Fibroblast of lung (primary cell): Measurements from ENCODE around the gene HHIPL1. TPM values are rescaled to one million over a fixed set of nuclear protein-coding genes. Genes with fewer than 3 reads are reported as not detected.

Experiments used
- DNase-seq, 2 donors: peaks; one replicate each; pipeline versions ENCODE4 v3.0.0 to v3.0.0-alpha.2; 2010; ENCODE audit warnings: low read depth in 2 of 2
- H2AFZ ChIP-seq: 2 replicates; pipeline ENCODE4 v1.5.1; 2012; ENCODE audit warnings: low read length, control low read depth, inconsistent platforms
- H3K27ac ChIP-seq: 2 replicates; pipeline ENCODE4 v1.5.1; 2011; ENCODE audit warnings: low read length, control low read depth; ENCODE audit not compliant: insufficient read depth
- H3K27me3 ChIP-seq: 2 replicates; pipeline ENCODE4 v1.5.1; 2011; ENCODE audit warnings: mild to moderate bottlenecking, low read length; ENCODE audit not compliant: control insufficient read depth, insufficient read depth
- H3K36me3 ChIP-seq: 2 replicates; pipeline ENCODE4 v1.5.1; 2011; ENCODE audit warnings: low read length; ENCODE audit not compliant: control insufficient read depth, insufficient read depth
- H3K4me1 ChIP-seq: 2 replicates; pipeline ENCODE4 v1.5.1; 2011; ENCODE audit warnings: low read length; ENCODE audit not compliant: control insufficient read depth, insufficient read depth; ENCODE audit errors: extremely low read depth
- H3K4me2 ChIP-seq: 2 replicates; pipeline ENCODE4 v1.5.1; 2011; ENCODE audit warnings: low read length, control low read depth; ENCODE audit not compliant: insufficient read depth; ENCODE audit errors: extremely low read depth
- H3K4me3 ChIP-seq, 4 experiments: fragments of 200-600 bp in 1 of 4; sonication (generic) in 1 of 4; replicated peaks in 1 of 4; 2 replicates each; pipeline ENCODE4 v1.5.1; 2011 to 2016; ENCODE audit warnings: low read length in 4 of 4, low read depth in 3 of 4, mild to moderate bottlenecking in 3 of 4, control low read depth in 2 of 4, inconsistent platforms in 1 of 4, mixed read lengths in 1 of 4; ENCODE audit not compliant: insufficient read depth in 1 of 4; ENCODE audit errors: control extremely low read depth in 1 of 4
- H3K79me2 ChIP-seq: 2 replicates; pipeline ENCODE4 v1.5.1; 2012; ENCODE audit warnings: mild to moderate bottlenecking, low read length, inconsistent platforms; ENCODE audit not compliant: control insufficient read depth, insufficient read depth
- H3K9ac ChIP-seq: 2 replicates; pipeline ENCODE4 v1.5.1; 2011; ENCODE audit warnings: mild to moderate bottlenecking, low read length, control low read depth; ENCODE audit not compliant: insufficient read depth
- H3K9me3 ChIP-seq: 2 replicates; pipeline ENCODE4 v1.5.1; 2012; ENCODE audit warnings: low read depth, low read length; ENCODE audit not compliant: control insufficient read depth, insufficient read depth
- H4K20me1 ChIP-seq: 2 replicates; pipeline ENCODE4 v1.5.1; 2011; ENCODE audit warnings: low read length; ENCODE audit not compliant: control insufficient read depth, insufficient read depth; ENCODE audit errors: extremely low read depth
- CTCF ChIP-seq, 2 donors: IDR thresholded peaks in 1 of 2; conservative IDR thresholded peaks in 1 of 2; 1 replicate in 1 of 2; 2 replicates in 1 of 2; pipeline ENCODE4 v1.5.1; 2011 to 2012; ENCODE audit warnings: low read length in 2 of 2, control low read depth in 1 of 2, inconsistent platforms in 1 of 2, low read depth in 1 of 2, mild to moderate bottlenecking in 1 of 2
- EZH2 ChIP-seq: IDR thresholded peaks from 2 replicates; pipeline ENCODE4 v1.5.1; 2012; ENCODE audit warnings: low read length, control low read depth, mild to moderate bottlenecking; ENCODE audit errors: missing control alignments
- polyA plus RNA-seq, 2 donors: library from polyadenylated mRNA; depleted of rRNA in 1 of 2; stranded (reverse) in 1 of 2; unstranded in 1 of 2; fragments of >200 nt; gene quantifications; 2 replicates each; pipeline ENCODE4 v1.2.1, GENCODE V29; 2011 to 2012; ENCODE audit warnings: missing spikeins in 1 of 2
- total RNA-seq: library from RNA; depleted of rRNA; stranded (reverse); fragments of >200 nt; gene quantifications from 2 replicates; pipeline ENCODE4 v1.2.1, GENCODE V29; 2014

HHIPL1 gene
- total and polyA plus RNA-seq, 2 donors (not counting 1 experiment from before 2014, with no cell fraction given) = 1.5 to 9.9 TPM

GRCh38 chr14:99606359-99606758, 38.6 kb upstream of the HHIPL1 start:
- H3K4me2 ChIP-seq = no peak overlapping the region
- H3K79me2 ChIP-seq = peaks cover 14% of the 10 kb centered on the region
- H3K27ac ChIP-seq = no peak overlapping the region
- H3K4me3 ChIP-seq = no peak overlapping the region
- H3K27me3 ChIP-seq = no peaks in the 10 kb centered on the region
- no peak overlapping the region for H3K9ac ChIP-seq
- peaks cover 3% of the 10 kb centered on the region for H3K4me1 ChIP-seq
- H3K9me3 ChIP-seq = no peaks in the 10 kb centered on the region
- no peaks in the 10 kb centered on the region for H4K20me1 ChIP-seq
- no peak for DNase-seq
- no peak for TF ChIP-seq CTCF (conservative IDR thresholded peaks at IDR 0.05 in 1 of 2, IDR thresholded peaks at IDR 0.05 in 1 of 2; ENCODE audit: low read depth in 1 of 2, low read length in 2 of 2)
- TF ChIP-seq EZH2 = no peak
- no peak overlapping the region for H2AFZ ChIP-seq
- H3K36me3 ChIP-seq = no peaks in the 10 kb centered on the region

GRCh38 chr14:99608591-99608990, 36.3 kb upstream of the HHIPL1 start:
- Histone ChIP-seq H3K27me3 (no peaks in the 10 kb centered on the region), H3K27ac (no peak overlapping the region), H4K20me1 (no peaks in the 10 kb centered on the region), H3K36me3 (no peaks in the 10 kb centered on the region), H2AFZ (no peak overlapping the region), H3K4me3 (no peak overlapping the region), H3K79me2 (peaks cover under 1% of the 10 kb centered on the region), H3K4me2 (no peak overlapping the region), H3K9me3 (no peaks in the 10 kb centered on the region), H3K9ac (no peak overlapping the region), H3K4me1 (peaks cover 2% of the 10 kb centered on the region)
- DNase-seq = no peak
- TF ChIP-seq EZH2 = no peak

- Histone ChIP-seq H3K27ac (no peak overlapping the region), H3K79me2 (no peaks in the 10 kb centered on the region), H3K9ac (no peak overlapping the region), H3K36me3 (no peaks in the 10 kb centered on the region), H4K20me1 (no peaks in the 10 kb centered on the region), H3K9me3 (no peaks in the 10 kb centered on the region), H3K27me3 (no peaks in the 10 kb centered on the region), H3K4me2 (no peak overlapping the region), H2AFZ (no peak overlapping the region), H3K4me3 (no peak overlapping the region), H3K4me1 (peaks cover 2% of the 10 kb centered on the region)
- TF ChIP-seq CTCF (conservative IDR thresholded peaks at IDR 0.05 in 1 of 2, IDR thresholded peaks at IDR 0.05 in 1 of 2; ENCODE audit: low read depth in 1 of 2, low read length in 2 of 2) (peak; percentile 31 to 63), EZH2 (no peak)
- no peak for DNase-seq
These were observed 35.4 kb upstream of the HHIPL1 start for GRCh38 chr14:99609245-99610170.
